GM12873 (cell line): ENCODE measurements around the gene HRK.

ENCODE experiments used
- CTCF ChIP-seq: IDR thresholded peaks from 2 replicates; pipeline ENCODE4 v1.5.1; 2012; ENCODE audit warnings: low read depth, mild to moderate bottlenecking, moderate library complexity, low read length, control low read depth; ENCODE audit not compliant: insufficient read depth; ENCODE audit errors: missing control alignments

The HRK gene

GRCh38 chr12:116813271-116814041 lies 67.8 kb downstream of the HRK start:
- TF ChIP-seq CTCF = no peak

GRCh38 chr12:116812238-116812637 lies 69.0 kb downstream of the HRK start:
- TF ChIP-seq CTCF = no peak

- no peak for TF ChIP-seq CTCF
Measured at GRCh38 chr12:116808113-116809105, 72.8 kb downstream of the HRK start.

GRCh38 chr12:116807546-116807945 lies 73.7 kb downstream of the HRK start:
- no peak for TF ChIP-seq CTCF

- TF ChIP-seq CTCF = no peak
Measured at GRCh38 chr12:116806845-116807440, 74.3 kb downstream of the HRK start.
